Neutrophil (primary cell): ENCODE data around the gene SPNS2.

ENCODE experiments used
- H3K27ac ChIP-seq: fragments of 200-600 bp; sonication (generic); 2 replicates; pipeline ENCODE4 v1.5.1; 2016; ENCODE audit warnings: mild to moderate bottlenecking, moderate library complexity
- H3K27me3 ChIP-seq: fragments of 200-600 bp; sonication (generic); 2 replicates; pipeline ENCODE4 v1.6.0; 2016; ENCODE audit warnings: mild to moderate bottlenecking
- H3K36me3 ChIP-seq: fragments of 200-600 bp; sonication (generic); 2 replicates; pipeline ENCODE4 v1.5.1; 2017
- H3K4me1 ChIP-seq, 2 experiments: fragments of 200-600 bp in 1 of 2; sonication (generic) in 1 of 2; 1 replicate in 1 of 2; 2 replicates in 1 of 2; pipeline versions ENCODE4 v1.5.1 to v1.6.1; 2013 to 2016; ENCODE audit warnings: low read depth in 1 of 2, low read length in 1 of 2, mild to moderate bottlenecking in 1 of 2, moderate library complexity in 1 of 2; ENCODE audit not compliant: control insufficient read depth in 1 of 2, insufficient read depth in 1 of 2
- H3K4me3 ChIP-seq, 2 experiments: fragments of 200-600 bp in 1 of 2; sonication (generic) in 1 of 2; 1 replicate in 1 of 2; 2 replicates in 1 of 2; pipeline ENCODE4 v1.5.1; 2013 to 2016; ENCODE audit warnings: low read depth in 1 of 2, low read length in 1 of 2, mild to moderate bottlenecking in 1 of 2, moderate library complexity in 1 of 2
- H3K9me3 ChIP-seq: fragments of 200-600 bp; sonication (generic); 2 replicates; pipeline ENCODE4 v1.5.1; 2016
- TF ChIP-seq, protein P1 (sequence below): fragments of 200-600 bp; sonication (generic); IDR thresholded peaks from 2 replicates; pipeline ENCODE4 v1.5.1; 2016; ENCODE audit warnings: antibody characterized with exemption

The SPNS2 gene

DNA sequence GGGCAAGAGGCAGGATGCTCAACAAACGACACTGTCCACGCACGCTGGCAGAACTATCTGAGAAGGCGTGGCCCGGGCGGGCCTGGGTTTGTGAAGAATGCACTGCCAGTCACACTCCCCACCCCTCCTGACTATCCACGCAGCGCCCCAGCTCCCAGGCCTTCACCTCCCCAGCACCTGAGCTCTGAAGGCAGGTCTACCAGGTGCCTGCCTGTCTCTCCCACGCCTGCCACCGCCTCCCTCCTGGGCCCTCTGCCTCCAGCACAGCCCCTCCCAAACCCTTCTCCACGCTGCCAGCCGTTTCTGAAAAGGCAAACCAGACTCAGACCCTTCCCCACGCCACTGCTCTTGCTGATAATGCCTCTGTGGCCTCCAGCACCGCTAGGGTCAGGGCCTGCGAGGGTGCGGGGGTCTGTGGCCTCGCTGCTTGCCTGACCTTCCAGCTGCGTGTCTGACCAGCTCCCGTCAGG lies 44.9 kb downstream of the SPNS2 start:
- Histone ChIP-seq H3K36me3 (peaks cover 21% of the 10 kb centered on the region), H3K9me3 (no peaks in the 10 kb centered on the region), H3K27me3 (no peaks in the 10 kb centered on the region), H3K4me1 (peaks cover 7 to 9% of the 10 kb centered on the region in 2 experiments), H3K4me3 (no peak overlapping the region), H3K27ac (no peak overlapping the region)
- TF ChIP-seq, protein P1, sequence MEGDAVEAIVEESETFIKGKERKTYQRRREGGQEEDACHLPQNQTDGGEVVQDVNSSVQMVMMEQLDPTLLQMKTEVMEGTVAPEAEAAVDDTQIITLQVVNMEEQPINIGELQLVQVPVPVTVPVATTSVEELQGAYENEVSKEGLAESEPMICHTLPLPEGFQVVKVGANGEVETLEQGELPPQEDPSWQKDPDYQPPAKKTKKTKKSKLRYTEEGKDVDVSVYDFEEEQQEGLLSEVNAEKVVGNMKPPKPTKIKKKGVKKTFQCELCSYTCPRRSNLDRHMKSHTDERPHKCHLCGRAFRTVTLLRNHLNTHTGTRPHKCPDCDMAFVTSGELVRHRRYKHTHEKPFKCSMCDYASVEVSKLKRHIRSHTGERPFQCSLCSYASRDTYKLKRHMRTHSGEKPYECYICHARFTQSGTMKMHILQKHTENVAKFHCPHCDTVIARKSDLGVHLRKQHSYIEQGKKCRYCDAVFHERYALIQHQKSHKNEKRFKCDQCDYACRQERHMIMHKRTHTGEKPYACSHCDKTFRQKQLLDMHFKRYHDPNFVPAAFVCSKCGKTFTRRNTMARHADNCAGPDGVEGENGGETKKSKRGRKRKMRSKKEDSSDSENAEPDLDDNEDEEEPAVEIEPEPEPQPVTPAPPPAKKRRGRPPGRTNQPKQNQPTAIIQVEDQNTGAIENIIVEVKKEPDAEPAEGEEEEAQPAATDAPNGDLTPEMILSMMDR = no peak

DNA sequence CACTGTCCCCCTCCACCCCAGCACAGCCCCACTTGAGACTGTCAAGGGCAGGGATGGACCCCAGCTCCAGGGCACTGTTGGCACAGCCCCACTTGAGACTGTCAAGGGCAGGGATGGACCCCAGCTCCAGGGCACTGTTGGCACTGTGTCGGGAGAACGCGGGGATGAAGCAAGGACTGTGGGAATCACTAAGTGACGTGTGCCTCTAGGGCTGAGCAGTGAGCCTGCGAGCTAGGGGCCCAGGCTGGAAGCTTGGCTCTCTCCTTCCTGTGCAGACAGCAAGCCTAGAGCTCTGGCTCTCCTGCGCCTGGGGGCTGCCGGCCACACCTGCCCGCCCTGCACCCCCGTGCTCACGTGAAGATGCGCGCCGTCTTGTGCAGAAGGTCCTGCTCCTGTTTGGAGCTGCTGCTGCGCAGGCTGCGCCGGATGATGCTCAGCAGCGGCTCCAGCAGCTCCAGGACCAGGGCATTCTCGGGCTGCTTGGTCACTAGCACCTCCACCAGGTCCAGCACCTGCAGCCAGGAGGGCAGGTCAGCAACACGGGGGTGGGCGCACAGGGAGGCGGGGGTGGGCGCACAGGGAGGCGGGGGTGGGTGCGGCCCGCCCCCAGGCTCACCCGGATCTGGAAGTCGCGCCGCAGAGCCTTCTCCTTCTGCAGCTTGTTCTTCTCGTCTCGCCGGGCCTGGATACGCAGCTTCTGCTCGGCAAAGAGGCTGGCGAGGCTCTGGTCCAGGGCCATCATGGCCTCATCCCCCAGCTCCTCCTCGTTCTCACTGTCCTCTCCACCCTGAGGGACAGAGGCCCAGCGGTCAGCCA lies 45.7 kb downstream of the SPNS2 start:
- peaks cover 3 to 8% of the 10 kb centered on the region in 2 experiments for H3K4me1 ChIP-seq
- H3K27me3 ChIP-seq = no peaks in the 10 kb centered on the region
- H3K9me3 ChIP-seq = no peaks in the 10 kb centered on the region
- H3K4me3 ChIP-seq = no peak overlapping the region
- H3K36me3 ChIP-seq = peaks cover 22% of the 10 kb centered on the region
- TF ChIP-seq, protein P1 = no peak
- H3K27ac ChIP-seq = no peak overlapping the region

DNA sequence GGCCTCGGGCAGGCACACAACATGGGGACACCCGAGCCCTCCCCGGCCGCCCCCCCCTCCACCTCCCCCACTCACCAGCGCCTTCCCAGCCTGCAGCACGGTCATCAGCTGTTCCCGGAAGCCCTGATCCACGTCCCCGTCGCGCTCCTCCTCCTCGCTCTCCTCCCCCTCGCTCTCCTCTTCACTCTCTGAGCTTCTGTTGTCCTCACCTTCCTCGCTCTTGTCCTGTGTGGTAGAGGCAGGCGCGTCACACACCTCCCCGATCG lies 46.2 kb downstream of the SPNS2 start:
- H3K4me3 ChIP-seq = no peak overlapping the region
- no peak overlapping the region for H3K27ac ChIP-seq
- TF ChIP-seq, protein P1 = no peak
- no peaks in the 10 kb centered on the region for H3K27me3 ChIP-seq
- H3K4me1 ChIP-seq = peaks cover 3 to 8% of the 10 kb centered on the region in 2 experiments
- no peaks in the 10 kb centered on the region for H3K9me3 ChIP-seq
- peaks cover 22% of the 10 kb centered on the region for H3K36me3 ChIP-seq

DNA sequence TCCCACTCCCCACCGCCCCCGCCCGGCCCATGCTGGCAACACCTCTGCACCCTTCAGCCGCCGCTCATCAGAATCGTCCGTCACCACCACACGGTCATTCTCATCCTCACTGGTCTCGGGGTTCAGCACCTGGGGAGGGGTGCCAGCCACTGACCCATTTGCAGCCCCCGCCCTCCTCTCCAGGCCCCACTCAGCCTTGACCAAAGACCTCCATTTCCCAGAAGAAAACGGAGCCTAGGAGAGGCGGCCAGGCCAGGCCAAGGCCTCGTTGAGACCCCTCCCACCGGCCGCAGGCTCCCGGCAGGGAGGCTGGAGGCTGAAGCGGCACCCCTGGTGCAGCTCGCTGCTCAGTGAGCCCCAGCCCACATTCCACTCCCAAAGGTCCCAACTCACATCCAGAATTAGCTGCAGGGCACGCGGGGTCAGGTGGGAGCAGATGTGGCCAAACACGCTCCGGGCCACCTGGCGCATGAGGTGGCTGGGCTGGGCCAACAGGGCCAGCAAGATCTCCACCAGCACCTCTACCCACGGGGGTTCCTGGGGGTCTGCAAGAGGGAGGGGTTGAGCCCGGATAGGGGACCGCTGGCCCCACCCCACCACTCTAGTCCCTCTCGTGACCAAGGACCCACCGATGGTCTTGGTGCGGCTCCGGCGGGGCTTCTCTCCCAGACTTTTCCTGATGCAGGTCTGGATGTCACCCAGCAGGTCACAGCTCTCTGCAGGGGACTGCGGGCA lies 46.7 kb downstream of the SPNS2 start:
- H3K27me3 ChIP-seq = no peaks in the 10 kb centered on the region
- no peak overlapping the region for H3K4me3 ChIP-seq
- peaks cover 2 to 7% of the 10 kb centered on the region in 2 experiments for H3K4me1 ChIP-seq
- no peak overlapping the region for H3K27ac ChIP-seq
- H3K36me3 ChIP-seq = peaks cover 22% of the 10 kb centered on the region
- TF ChIP-seq, protein P1 = no peak
- no peaks in the 10 kb centered on the region for H3K9me3 ChIP-seq

DNA sequence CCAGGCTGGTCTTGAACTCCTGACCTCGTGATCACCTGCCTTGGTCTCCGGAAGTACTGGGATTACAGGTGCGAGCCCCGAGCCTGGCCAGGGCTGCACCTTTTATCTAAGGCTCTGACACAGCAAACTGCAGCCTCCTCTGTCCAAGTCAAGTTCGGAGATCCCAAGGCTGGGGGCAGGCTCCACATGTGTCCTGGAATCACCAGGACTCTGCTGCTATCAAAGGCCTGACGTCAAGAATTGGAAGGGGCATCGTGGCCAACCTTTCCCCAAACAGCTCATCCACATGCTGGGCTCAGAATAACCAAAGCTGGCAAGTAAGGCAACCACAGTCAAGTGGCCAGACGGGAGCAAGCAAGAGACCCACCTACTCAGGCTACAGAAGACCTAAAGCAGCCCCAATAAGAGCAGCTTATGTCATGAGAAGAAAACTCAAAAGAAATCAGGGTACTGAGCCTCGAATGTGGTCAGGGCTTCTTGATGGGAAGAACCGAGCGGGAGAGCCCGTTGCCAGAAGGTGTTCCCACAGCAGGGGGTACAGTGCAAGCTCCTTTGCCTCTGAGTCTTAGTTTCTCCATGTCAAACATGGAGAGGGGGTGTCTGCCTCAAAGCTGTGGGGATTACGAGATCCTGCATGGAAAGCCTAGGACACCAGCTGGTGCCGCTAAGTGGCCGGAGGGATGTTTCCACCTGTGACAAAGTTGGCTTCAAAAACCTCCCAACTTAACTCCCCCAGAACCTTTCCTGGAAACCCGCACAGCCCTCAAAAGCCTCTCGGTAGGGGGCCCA lies 48.6 kb downstream of the SPNS2 start:
- no peak overlapping the region for H3K4me3 ChIP-seq
- H3K36me3 ChIP-seq = peaks cover 22% of the 10 kb centered on the region

More for the DNA sequence above, 48.6 kb downstream of the SPNS2 start:
- no peaks in the 10 kb centered on the region for H3K4me1 ChIP-seq
- no peak overlapping the region for H3K27ac ChIP-seq
- TF ChIP-seq, protein P1 = no peak
- H3K27me3 ChIP-seq = no peaks in the 10 kb centered on the region
- no peaks in the 10 kb centered on the region for H3K9me3 ChIP-seq
